H1 (cell line): ENCODE data around the gene WDR48. TPM values are rescaled to one million over a fixed set of nuclear protein-coding genes. Genes with fewer than 3 reads are reported as not detected.

Experiments
- CTBP2 ChIP-seq: IDR thresholded peaks from 2 replicates; pipeline ENCODE4 v1.7.0; 2011; ENCODE audit warnings: borderline replicate concordance, mild to moderate bottlenecking, moderate library complexity, mixed read lengths, low read length; ENCODE audit not compliant: insufficient read depth, insufficient read length
- TBP ChIP-seq: IDR thresholded peaks from 2 replicates; pipeline ENCODE4 v1.6.1; 2011; ENCODE audit warnings: low read depth, low read length, improper control_type of control experiment
- polyA plus RNA-seq, 7 experiments: library from polyadenylated mRNA; depleted of rRNA in 3 of 7; stranded (reverse) in 5 of 7; unstranded in 2 of 7; fragments of >200 nt in 5 of 7; fragments of 200-250 nt in 2 of 7; gene quantifications; 1 replicate in 5 of 7; 2 replicates in 1 of 7; 4 replicates in 1 of 7; pipeline versions ENCODE4 v1.2.1 to v1.2.3, GENCODE V29; 2011 to 2013; ENCODE audit warnings: missing spikeins in 2 of 7, mixed read lengths in 2 of 7
- total RNA-seq: library from RNA; stranded (reverse); fragmentation: NEBNext Ultra II Directional; extraction: Animal tissue kit (Norgen Biotek cat#: 25700); gene quantifications from 2 replicates; pipeline ENCODE4 v1.2.1, GENCODE V29; 2021

WDR48 gene
- total and polyA plus RNA-seq, 2 of the 8 experiments (the other 6 are each of a cell fraction or from before 2014, with no cell fraction given), result 21.2 to 54.1 TPM

DNA sequence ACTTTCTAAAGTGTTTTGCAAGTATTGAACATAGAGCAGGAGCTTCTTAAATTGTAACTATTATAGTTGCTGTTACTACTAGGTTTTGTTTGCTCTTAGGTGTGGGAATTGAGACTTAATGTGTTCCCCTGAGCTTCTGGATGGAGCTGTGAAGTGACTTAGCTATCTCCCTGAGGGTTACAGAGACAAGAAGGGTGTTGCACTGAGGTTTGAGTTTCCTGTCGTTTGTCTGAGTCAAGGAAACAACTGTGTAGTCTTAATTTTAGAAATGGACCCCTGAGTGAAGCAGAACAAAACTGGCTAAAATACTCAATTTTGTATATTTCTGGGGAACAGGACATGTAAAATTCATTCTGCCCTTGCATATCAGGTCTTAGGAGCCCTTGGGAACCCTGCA is 76.1 kb downstream of the WDR48 start (continued):
- TF ChIP-seq CTBP2, result no peak
- TF ChIP-seq TBP, result no peak
